Gastrocnemius medialis (tissue), 4 donors: ENCODE results near the gene TTC23. TPM values are rescaled to one million over a fixed set of nuclear protein-coding genes. Genes with fewer than 3 reads are reported as not detected.

Source experiments
- ATAC-seq, 2 donors: fragments of 150-250 bp; one replicate each; pipeline ENCODE4 v1.9.1; 2016
- DNase-seq, 2 donors: peaks; one replicate each; pipeline ENCODE4 v3.0.0-alpha.2; 2019
- H3K27ac ChIP-seq, 4 donors: fragments of 200-600 bp; sonication (generic); 1 replicate in 1 of 4; 2 replicates in 3 of 4; pipeline ENCODE4 v1.5.1; 2016 to 2018; ENCODE audit warnings: mild to moderate bottlenecking in 2 of 4, moderate library complexity in 1 of 4
- H3K27me3 ChIP-seq, 3 donors: fragments of 200-600 bp; sonication (generic) in 2 of 3; 1 replicate in 1 of 3; 2 replicates in 2 of 3; pipeline versions ENCODE4 v1.5.1 to v1.6.0; 2016 to 2019; ENCODE audit warnings: mild to moderate bottlenecking in 1 of 3, moderate library complexity in 1 of 3
- H3K36me3 ChIP-seq, 2 donors: fragments of 200-600 bp; sonication (generic) in 1 of 2; one replicate each; pipeline ENCODE4 v1.5.1; 2017 to 2018
- H3K4me1 ChIP-seq, 2 donors: fragments of 200-600 bp; sonication (generic) in 1 of 2; one replicate each; pipeline ENCODE4 v1.5.1; 2016 to 2017; ENCODE audit warnings: mild to moderate bottlenecking in 2 of 2
- H3K4me3 ChIP-seq, 4 donors: fragments of 200-600 bp; sonication (generic) in 3 of 4; 1 replicate in 1 of 4; 2 replicates in 3 of 4; pipeline ENCODE4 v1.5.1; 2016 to 2019; ENCODE audit warnings: mild to moderate bottlenecking in 2 of 4
- H3K9me3 ChIP-seq, 3 donors: fragments of 200-600 bp; sonication (generic) in 2 of 3; 1 replicate in 1 of 3; 2 replicates in 2 of 3; pipeline ENCODE4 v1.5.1; 2016 to 2019
- CTCF ChIP-seq, 5 experiments: fragments of 450-650 bp in 3 of 5; fragments of 200-600 bp in 2 of 5; sonication (generic) in 2 of 5; IDR thresholded peaks in 4 of 5; conservative IDR thresholded peaks in 1 of 5; 1 replicate in 4 of 5; 2 replicates in 1 of 5; pipeline ENCODE4 v1.5.1; 2016 to 2019; ENCODE audit warnings: antibody characterized with exemption in 5 of 5, mild to moderate bottlenecking in 3 of 5, moderate library complexity in 3 of 5
- POLR2A ChIP-seq, 2 donors: fragments of 450-650 bp; IDR thresholded peaks; one replicate each; pipeline ENCODE4 v1.6.1; 2017; ENCODE audit warnings: antibody characterized with exemption in 2 of 2, mild to moderate bottlenecking in 2 of 2, moderate library complexity in 2 of 2
- in situ Hi-C, 4 donors: fragments of 200-750 bp; cut with MboI; loops; one replicate each; pipeline versions ENCODE4 v1.15.0 to v1.8.0; 2017; ENCODE audit warnings: low sequenced_read_pairs in 4 of 4
- intact Hi-C: fragments of 100-400 bp; cut with DNase I; formaldehyde crosslinking; loops from one replicate; pipeline ENCODE4 v1.15.1; 2023; ENCODE audit warnings: low total_unique reads
- total RNA-seq, 4 donors: library from RNA; depleted of rRNA; stranded (reverse); fragments of >200 nt; gene quantifications; one replicate each; pipeline versions ENCODE4 v1.1.0 to v1.2.3, GENCODE V29; 2016

Gene TTC23
- total RNA-seq, 4 donors from 2014 or later, result 5.6 to 9.9 (median 7.7) TPM

GRCh38 chr15:99135194-99135593, 114.2 kb downstream of the TTC23 start:
- H3K4me3 ChIP-seq, result no peak overlapping the region
- H3K4me1 ChIP-seq, result peaks cover 49 to 52% of the 10 kb centered on the region in 2 donors
- intact Hi-C loops (no loop called here), in situ Hi-C loops (no loop called here)
- H3K36me3 ChIP-seq, result peaks cover 0 to 55% of the 10 kb centered on the region in 2 donors
- no peaks in the 10 kb centered on the region for H3K27me3 ChIP-seq
- DNase-seq, result peak in 1 of 2 donors; percentile 68
- ATAC-seq, result peak; percentile 81 to 83
- TF ChIP-seq POLR2A (IDR thresholded peaks at IDR 0.05) (no peak), CTCF (IDR thresholded peaks at IDR 0.05 in 4 of 5, conservative IDR thresholded peaks at IDR 0.05 in 1 of 5) (no peak)
- peak overlapping the region; percentile 76 to 97 (median 90) for H3K27ac ChIP-seq
- H3K9me3 ChIP-seq, result no peaks in the 10 kb centered on the region

GRCh38 chr15:99134317-99134821, 115.0 kb downstream of the TTC23 start:
- Histone ChIP-seq H3K27me3 (no peaks in the 10 kb centered on the region), H3K36me3 (peaks cover 0 to 64% of the 10 kb centered on the region in 2 donors), H3K4me3 (no peak overlapping the region), H3K27ac (peak overlapping the region; percentile 76 to 97 (median 90)), H3K4me1 (peaks cover 46 to 52% of the 10 kb centered on the region in 2 donors), H3K9me3 (no peaks in the 10 kb centered on the region)
- DNase-seq (no peak), ATAC-seq (no peak)
- intact Hi-C loops, result no loop called here
- in situ Hi-C loops, result no loop called here
- TF ChIP-seq POLR2A (IDR thresholded peaks at IDR 0.05), result no peak
- peak in 1 of 5 experiments; percentile 16 for TF ChIP-seq CTCF (IDR thresholded peaks at IDR 0.05 in 4 of 5, conservative IDR thresholded peaks at IDR 0.05 in 1 of 5)

DNA sequence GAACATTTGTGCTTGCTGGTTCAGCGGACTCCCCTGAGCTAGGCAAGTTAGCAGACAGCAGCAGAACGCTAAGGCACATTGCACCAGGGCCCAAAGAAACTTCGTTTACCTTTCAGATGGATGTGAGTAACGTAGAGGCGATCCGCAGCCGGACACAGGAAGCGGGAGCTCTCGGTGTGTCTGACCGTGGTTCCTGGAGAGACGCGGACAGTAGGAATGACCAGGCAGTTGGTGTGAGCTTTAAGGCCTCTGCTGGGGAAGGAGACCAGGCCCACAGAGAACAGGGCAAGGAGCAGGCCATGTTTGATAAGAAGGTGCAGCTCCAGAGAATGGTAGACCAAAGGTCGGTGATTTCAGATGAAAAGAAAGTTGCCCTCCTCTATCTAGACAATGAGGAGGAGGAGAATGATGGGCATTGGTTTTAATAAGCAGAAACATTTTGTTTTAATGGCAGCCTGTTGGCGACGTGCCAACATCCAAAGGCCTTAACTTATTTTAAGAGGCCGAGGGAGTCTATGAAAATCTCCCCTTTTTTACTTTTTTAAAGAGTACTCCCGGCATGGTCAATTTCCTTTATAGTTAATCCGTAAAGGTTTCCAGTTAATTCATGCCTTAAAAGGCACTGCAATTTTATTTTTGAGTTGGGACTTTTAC, 116.6 kb downstream of the TTC23 start:
- no peak for DNase-seq
- no peak for ATAC-seq
- Histone ChIP-seq H3K27ac (peak overlapping the region; percentile 63 to 97 (median 90)), H3K4me1 (peaks cover 45 to 56% of the 10 kb centered on the region in 2 donors), H3K36me3 (peaks cover 0 to 66% of the 10 kb centered on the region in 2 donors), H3K9me3 (no peaks in the 10 kb centered on the region), H3K27me3 (no peaks in the 10 kb centered on the region), H3K4me3 (no peak overlapping the region)
- in situ Hi-C loops (no loop called here), intact Hi-C loops (no loop called here)
- no peak for TF ChIP-seq CTCF (IDR thresholded peaks at IDR 0.05 in 4 of 5, conservative IDR thresholded peaks at IDR 0.05 in 1 of 5)
- no peak for TF ChIP-seq POLR2A (IDR thresholded peaks at IDR 0.05)

GRCh38 chr15:99132122-99132521, 117.3 kb downstream of the TTC23 start:
- ATAC-seq, result no peak
- Histone ChIP-seq H3K27me3 (no peaks in the 10 kb centered on the region), H3K4me1 (peaks cover 47 to 59% of the 10 kb centered on the region in 2 donors), H3K36me3 (peaks cover 0 to 70% of the 10 kb centered on the region in 2 donors), H3K27ac (peak overlapping the region; percentile 63 to 97 (median 90)), H3K4me3 (no peak overlapping the region), H3K9me3 (no peaks in the 10 kb centered on the region)
- intact Hi-C loops, result no loop called here
- DNase-seq, result no peak
- in situ Hi-C loops, result no loop called here
- TF ChIP-seq POLR2A (IDR thresholded peaks at IDR 0.05), result no peak
- TF ChIP-seq CTCF (IDR thresholded peaks at IDR 0.05 in 4 of 5, conservative IDR thresholded peaks at IDR 0.05 in 1 of 5), result no peak
